GM12878 (cell line): ENCODE measurements around the gene RBL2. TPM values are rescaled to one million over a fixed set of nuclear protein-coding genes. Genes with fewer than 3 reads are reported as not detected.

Experiments
- ATAC-seq: fragments of 200-7000 bp; cut with Tn5 transposase; 3 replicates; pipeline ENCODE4 v1.9.1; 2020; ENCODE audit warnings: mild to moderate bottlenecking, moderate library complexity
- BruUV-seq: library from RNA; stranded (reverse); fragments of 400-500 nt; replicated peaks from 2 replicates; lab custom pipeline; 2021; lab: Mats Ljungman, UMichigan
- CTCF ChIA-PET: fragments of 300-600 bp; sonication (Branson Sonifier 250); formaldehyde crosslinking; extraction: SDS; loops from one replicate; lab custom pipeline; 2021; ENCODE audit warnings: inconsistent platforms; lab: Yijun Ruan, JAX
- POLR2A ChIA-PET: fragments of 350-600 bp; formaldehyde crosslinking; extraction: SDS; loops from one replicate; lab custom pipeline; 2021; ENCODE audit warnings: inconsistent platforms; lab: Charles Lee
- RAD21 ChIA-PET: fragments of 300-600 bp; sonication (Branson Sonifier 250); formaldehyde crosslinking; loops from one replicate; lab custom pipeline; 2023; ENCODE audit warnings: antibody characterized with exemption; ENCODE audit not compliant: unreplicated experiment; lab: Charles Lee
- SMC1A ChIA-PET: fragments of 300-600 bp; sonication (Branson Sonifier 250); formaldehyde crosslinking; loops from one replicate; lab custom pipeline; 2023; ENCODE audit not compliant: unreplicated experiment, uncharacterized antibody; lab: Charles Lee
- DNase-seq: peaks from one replicate; pipeline ENCODE4 v3.0.0-alpha.2; 2011; ENCODE audit warnings: low read depth, low spot score
- FAIRE-seq: peaks from 3 replicates; lab custom pipeline; 2011; peaks lifted over from hg19 to GRCh38; lab: Jason Lieb, UNC
- H2AFZ ChIP-seq: 2 replicates; pipeline ENCODE4 v1.6.0; 2011; ENCODE audit warnings: low read depth, low read length, control low read depth; ENCODE audit not compliant: control insufficient read depth
- H3K27ac ChIP-seq: 2 replicates; pipeline ENCODE4 v1.5.1; 2011; ENCODE audit warnings: control low read depth; ENCODE audit not compliant: control insufficient read depth, insufficient read depth
- H3K27me3 ChIP-seq, 2 experiments: replicated peaks in 1 of 2; 2 replicates each; pipeline versions ENCODE4 v1.6.0 to v1.6.1; 2011; ENCODE audit warnings: low read length in 1 of 2; ENCODE audit not compliant: control insufficient read depth in 2 of 2, insufficient read depth in 2 of 2
- H3K36me3 ChIP-seq, 2 experiments: 2 replicates each; pipeline ENCODE4 v1.5.1; 2011; ENCODE audit warnings: low read length in 1 of 2; ENCODE audit not compliant: control insufficient read depth in 2 of 2, insufficient read depth in 2 of 2
- H3K4me1 ChIP-seq: 2 replicates; pipeline ENCODE4 v1.6.1; 2011; ENCODE audit warnings: mild to moderate bottlenecking, low read length, moderate library complexity, mixed read lengths; ENCODE audit not compliant: control insufficient read depth, insufficient read depth
- H3K4me2 ChIP-seq: 2 replicates; pipeline ENCODE4 v1.6.0; 2011; ENCODE audit warnings: control low read depth; ENCODE audit not compliant: control insufficient read depth, insufficient read depth
- H3K4me3 ChIP-seq: fragments of 200-600 bp; sonication (generic); 2 replicates; pipeline ENCODE4 v1.5.1; 2016
- H3K79me2 ChIP-seq: 2 replicates; pipeline ENCODE4 v1.6.0; 2011; ENCODE audit warnings: low read length; ENCODE audit not compliant: control insufficient read depth, insufficient read depth
- H3K9ac ChIP-seq: 2 replicates; pipeline ENCODE4 v1.8.0; 2011; ENCODE audit warnings: low read length, control low read depth, mixed read lengths; ENCODE audit not compliant: control insufficient read depth, insufficient read depth
- H3K9me3 ChIP-seq: replicated peaks from 3 replicates; pipeline ENCODE4 v1.5.1; 2011; ENCODE audit warnings: mild to moderate bottlenecking, low read length; ENCODE audit not compliant: control insufficient read depth, insufficient read depth
- H4K20me1 ChIP-seq: 2 replicates; pipeline ENCODE4 v1.6.0; 2011; ENCODE audit not compliant: control insufficient read depth, insufficient read depth
- ELK1 ChIP-seq: IDR thresholded peaks from 2 replicates; pipeline ENCODE4 v1.6.1; 2012; ENCODE audit warnings: low read depth, low read length, improper control_type of control experiment
- HCFC1 ChIP-seq: fragments of 150-350 bp; IDR thresholded peaks from 2 replicates; pipeline ENCODE4 v1.6.1; 2014; ENCODE audit warnings: low read length
- IRF5 ChIP-seq: fragments of 450-650 bp; IDR thresholded peaks from 2 replicates; pipeline ENCODE4 v1.6.1; 2017; ENCODE audit warnings: borderline replicate concordance
- LARP7 ChIP-seq: fragments of 450-650 bp; IDR thresholded peaks from 2 replicates; pipeline ENCODE4 v1.6.1; 2017; ENCODE audit warnings: mild to moderate bottlenecking
- RFX5 ChIP-seq: IDR thresholded peaks from 2 replicates; pipeline ENCODE4 v1.6.1; 2011; ENCODE audit warnings: low read depth, low read length, improper control_type of control experiment
- SMARCA5 ChIP-seq: fragments of 450-650 bp; IDR thresholded peaks from 2 replicates; pipeline ENCODE4 v1.6.1; 2017; ENCODE audit warnings: mild to moderate bottlenecking
- ZNF687 ChIP-seq: fragments of 450-650 bp; IDR thresholded peaks from 2 replicates; pipeline ENCODE4 v1.6.1; 2017; ENCODE audit warnings: mild to moderate bottlenecking, moderate library complexity
- WGBS: methylation state at CpG from one replicate; pipeline ENCODE4 v1.1.6; 2016; ENCODE audit warnings: low lambda C conversion rate; ENCODE audit not compliant: insufficient replicate concordance, insufficient coverage; ENCODE audit errors: missing lambda C conversion rate; 5-methylcytosine and 5-hydroxymethylcytosine counted together
- in situ Hi-C: fragments of 300-500 bp; cut with MboI; formaldehyde crosslinking; loops from 9 replicates; pipeline ENCODE4 v1.14.3; 2018; ENCODE audit warnings: mixed read lengths
- intact Hi-C: fragments of 100-400 bp; cut with micrococcal nuclease; formaldehyde crosslinking; loops from one replicate; pipeline ENCODE4 v1.14.2; 2022; ENCODE audit not compliant: unreplicated experiment
- polyA plus RNA-seq, 11 experiments: library from polyadenylated mRNA; depleted of rRNA in 4 of 11; unstranded in 6 of 11; stranded (reverse) in 5 of 11; fragments of >200 nt; fragmentation: Nextera tagmentation in 4 of 11; fragmentation: Illumina TruSeq in 1 of 11; extraction: Ambion mirVana in 4 of 11; extraction: Trizol in 1 of 11; gene quantifications; 1 replicate in 1 of 11; 2 replicates in 10 of 11; pipeline versions ENCODE4 v1.2.1 to v1.2.3, GENCODE V29; 2011 to 2016; ENCODE audit warnings: inconsistent platforms in 2 of 11, missing spikeins in 2 of 11, low read depth in 1 of 11
- total RNA-seq, 4 experiments: library from RNA; depleted of rRNA in 3 of 4; stranded (reverse); fragments of >200 nt in 3 of 4; fragmentation: Illumina TruSeq in 1 of 4; extraction: Trizol in 1 of 4; gene quantifications; 2 replicates each; pipeline versions ENCODE4 v1.2.1 to v1.2.3, GENCODE V29; 2013 to 2021

The RBL2 gene
- total and polyA plus RNA-seq, 10 of the 15 experiments (the other 5 are each of a cell fraction or from before 2014, with no cell fraction given), result 10.0 to 107 (median 39.0) TPM

GRCh38 chr16:53458635-53459034, 24.4 kb downstream of the RBL2 start:
- H3K27me3 ChIP-seq, result no peaks in the 10 kb centered on the region
- POLR2A ChIA-PET, result no interaction called here
- no peaks in the 10 kb centered on the region for H3K9me3 ChIP-seq
- BruUV-seq, result no TSS peak
- H3K36me3 ChIP-seq, result peaks cover 1 to 15% of the 10 kb centered on the region in 2 experiments; a peak in 3 of 4 replicates
- H3K4me1 ChIP-seq, result peaks cover 28% of the 10 kb centered on the region
- H4K20me1 ChIP-seq, result no peaks in the 10 kb centered on the region
- intact Hi-C loops, result loop anchor here (5.0 kb wide), 1 partner anchor 44 kb away; the partner anchor contains the start of gene AKTIP
- in situ Hi-C loops, result no loop called here
- TF ChIP-seq LARP7 (no peak), RFX5 (no peak), HCFC1 (no peak)
- TF ChIP-seq, all 136 proteins: peak for 0
- 98% methylated on average over 8 of the region's 8 CpGs for WGBS
- DNase-seq (no peak), FAIRE-seq (no peak), ATAC-seq (no peak)
- Histone ChIP-seq H3K4me2 (no peak overlapping the region), H3K9ac (no peak overlapping the region), H3K27ac (no peak overlapping the region), H3K4me3 (no peak overlapping the region), H2AFZ (no peak overlapping the region), H3K79me2 (no peaks in the 10 kb centered on the region)
- CTCF ChIA-PET, result interaction anchor here (0.6 to 2.0 kb wide), 5 partner anchors 8 to 129 kb away, joined by 3 to 5 read pairs (median 3); no protein-coding TSS in a partner anchor
- SMC1A ChIA-PET, result interaction anchor here (0.6 to 5.5 kb wide), 6 partner anchors 8 to 109 kb away, joined by 3 to 33 read pairs (median 3); no protein-coding TSS in a partner anchor
- RAD21 ChIA-PET, result interaction anchor here (2.0 to 3.9 kb wide), 2 partner anchors 23 to 44 kb away, joined by 7 to 21 read pairs; partner anchors contain the start of gene AKTIP

GRCh38 chr16:53465606-53466280, 31.5 kb downstream of the RBL2 start:
- ChIA-PET RAD21 (no interaction called here), POLR2A (interaction anchor here (0.6 kb wide), 1 partner anchor 234 kb away, joined by 7 read pairs; no protein-coding TSS in a partner anchor), CTCF (no interaction called here), SMC1A (no interaction called here)
- FAIRE-seq (no peak), DNase-seq (no peak), ATAC-seq (no peak)
- no peak overlapping the region for H3K27ac ChIP-seq
- H3K4me1 ChIP-seq, result no peaks in the 10 kb centered on the region
- H3K4me2 ChIP-seq, result no peak overlapping the region
- WGBS, result 73% methylated on average over 6 of the region's 6 CpGs
- peaks cover 1 to 15% of the 10 kb centered on the region in 2 experiments for H3K36me3 ChIP-seq
- no peak overlapping the region for H3K9ac ChIP-seq
- no peaks in the 10 kb centered on the region for H4K20me1 ChIP-seq
- no peaks in the 10 kb centered on the region for H3K79me2 ChIP-seq
- in situ Hi-C loops, result no loop called here
- H2AFZ ChIP-seq, result no peak overlapping the region
- intact Hi-C loops, result no loop called here
- H3K4me3 ChIP-seq, result no peak overlapping the region
- TSS peak; percentile 55 for BruUV-seq
- H3K9me3 ChIP-seq, result no peaks in the 10 kb centered on the region
- H3K27me3 ChIP-seq, result no peaks in the 10 kb centered on the region
- TF ChIP-seq ZNF687 (no peak), SMARCA5 (no peak), IRF5 (no peak), ELK1 (no peak)
